GM12878 (cell line): ENCODE measurements around the gene CENPF. TPM values are rescaled to one million over a fixed set of nuclear protein-coding genes. Genes with fewer than 3 reads are reported as not detected.

Experiments
- ATAC-seq: fragments of 200-7000 bp; cut with Tn5 transposase; 3 replicates; pipeline ENCODE4 v1.9.1; 2020; ENCODE audit warnings: mild to moderate bottlenecking, moderate library complexity
- BruUV-seq: library from RNA; stranded (reverse); fragments of 400-500 nt; replicated peaks from 2 replicates; lab custom pipeline; 2021; lab: Mats Ljungman, UMichigan
- CTCF ChIA-PET: fragments of 300-600 bp; sonication (Branson Sonifier 250); formaldehyde crosslinking; extraction: SDS; loops from one replicate; lab custom pipeline; 2021; ENCODE audit warnings: inconsistent platforms; lab: Yijun Ruan, JAX
- POLR2A ChIA-PET: fragments of 350-600 bp; formaldehyde crosslinking; extraction: SDS; loops from one replicate; lab custom pipeline; 2021; ENCODE audit warnings: inconsistent platforms; lab: Charles Lee
- RAD21 ChIA-PET: fragments of 300-600 bp; sonication (Branson Sonifier 250); formaldehyde crosslinking; loops from one replicate; lab custom pipeline; 2023; ENCODE audit warnings: antibody characterized with exemption; ENCODE audit not compliant: unreplicated experiment; lab: Charles Lee
- SMC1A ChIA-PET: fragments of 300-600 bp; sonication (Branson Sonifier 250); formaldehyde crosslinking; loops from one replicate; lab custom pipeline; 2023; ENCODE audit not compliant: unreplicated experiment, uncharacterized antibody; lab: Charles Lee
- DNase-seq: peaks from one replicate; pipeline ENCODE4 v3.0.0-alpha.2; 2011; ENCODE audit warnings: low read depth, low spot score
- FAIRE-seq: peaks from 3 replicates; lab custom pipeline; 2011; peaks lifted over from hg19 to GRCh38; lab: Jason Lieb, UNC
- H2AFZ ChIP-seq: 2 replicates; pipeline ENCODE4 v1.6.0; 2011; ENCODE audit warnings: low read depth, low read length, control low read depth; ENCODE audit not compliant: control insufficient read depth
- H3K27ac ChIP-seq: 2 replicates; pipeline ENCODE4 v1.5.1; 2011; ENCODE audit warnings: control low read depth; ENCODE audit not compliant: control insufficient read depth, insufficient read depth
- H3K27me3 ChIP-seq, 2 experiments: replicated peaks in 1 of 2; 2 replicates each; pipeline versions ENCODE4 v1.6.0 to v1.6.1; 2011; ENCODE audit warnings: low read length in 1 of 2; ENCODE audit not compliant: control insufficient read depth in 2 of 2, insufficient read depth in 2 of 2
- H3K36me3 ChIP-seq, 2 experiments: 2 replicates each; pipeline ENCODE4 v1.5.1; 2011; ENCODE audit warnings: low read length in 1 of 2; ENCODE audit not compliant: control insufficient read depth in 2 of 2, insufficient read depth in 2 of 2
- H3K4me1 ChIP-seq: 2 replicates; pipeline ENCODE4 v1.6.1; 2011; ENCODE audit warnings: mild to moderate bottlenecking, low read length, moderate library complexity, mixed read lengths; ENCODE audit not compliant: control insufficient read depth, insufficient read depth
- H3K4me2 ChIP-seq: 2 replicates; pipeline ENCODE4 v1.6.0; 2011; ENCODE audit warnings: control low read depth; ENCODE audit not compliant: control insufficient read depth, insufficient read depth
- H3K4me3 ChIP-seq: fragments of 200-600 bp; sonication (generic); 2 replicates; pipeline ENCODE4 v1.5.1; 2016
- H3K79me2 ChIP-seq: 2 replicates; pipeline ENCODE4 v1.6.0; 2011; ENCODE audit warnings: low read length; ENCODE audit not compliant: control insufficient read depth, insufficient read depth
- H3K9ac ChIP-seq: 2 replicates; pipeline ENCODE4 v1.8.0; 2011; ENCODE audit warnings: low read length, control low read depth, mixed read lengths; ENCODE audit not compliant: control insufficient read depth, insufficient read depth
- H3K9me3 ChIP-seq: replicated peaks from 3 replicates; pipeline ENCODE4 v1.5.1; 2011; ENCODE audit warnings: mild to moderate bottlenecking, low read length; ENCODE audit not compliant: control insufficient read depth, insufficient read depth
- H4K20me1 ChIP-seq: 2 replicates; pipeline ENCODE4 v1.6.0; 2011; ENCODE audit not compliant: control insufficient read depth, insufficient read depth
- BMI1 ChIP-seq: fragments of 450-650 bp; IDR thresholded peaks from 2 replicates; pipeline ENCODE4 v1.6.1; 2016; ENCODE audit warnings: mild to moderate bottlenecking, moderate library complexity, borderline replicate concordance
- CBFB ChIP-seq: IDR thresholded peaks from 2 replicates; pipeline ENCODE4 v1.6.1; 2016; ENCODE audit warnings: antibody characterized with exemption, low read depth
- CBX3 ChIP-seq: fragments of 200-600 bp; sonication (generic); IDR thresholded peaks from 2 replicates; pipeline ENCODE4 v1.6.1; 2016; ENCODE audit warnings: low read depth, borderline replicate concordance
- CEBPB ChIP-seq, 2 experiments: fragments of 150-350 bp in 1 of 2; IDR thresholded peaks; 2 replicates each; pipeline ENCODE4 v1.6.1; 2012 to 2014; ENCODE audit warnings: low read depth in 2 of 2, low read length in 2 of 2, borderline replicate concordance in 1 of 2, inconsistent platforms in 1 of 2
- E2F8 ChIP-seq: fragments of 450-650 bp; IDR thresholded peaks from 2 replicates; pipeline ENCODE4 v1.6.1; 2018; ENCODE audit warnings: mild to moderate bottlenecking, low read depth, moderate library complexity; ENCODE audit not compliant: partially characterized antibody
- EED ChIP-seq: sonication (generic); IDR thresholded peaks from 2 replicates; pipeline ENCODE4 v1.6.1; 2016; ENCODE audit warnings: antibody characterized with exemption, low read depth
- IKZF2 ChIP-seq, 2 experiments: fragments of 450-650 bp; IDR thresholded peaks; 2 replicates each; pipeline ENCODE4 v1.6.1; 2017; ENCODE audit warnings: mild to moderate bottlenecking in 2 of 2, moderate library complexity in 2 of 2
- LARP7 ChIP-seq: fragments of 450-650 bp; IDR thresholded peaks from 2 replicates; pipeline ENCODE4 v1.6.1; 2017; ENCODE audit warnings: mild to moderate bottlenecking
- NKRF ChIP-seq: fragments of 450-650 bp; conservative IDR thresholded peaks from 2 replicates; pipeline ENCODE4 v1.6.1; 2017; ENCODE audit warnings: mild to moderate bottlenecking, moderate library complexity
- NRF1 ChIP-seq: conservative IDR thresholded peaks from 2 replicates; pipeline ENCODE4 v1.6.1; 2011; ENCODE audit warnings: mild to moderate bottlenecking, low read depth, low read length, improper control_type of control experiment
- PML ChIP-seq: IDR thresholded peaks from 2 replicates; pipeline ENCODE4 v1.6.1; 2012; ENCODE audit warnings: low read length, inconsistent platforms
- POLR2AphosphoS5 ChIP-seq: IDR thresholded peaks from 2 replicates; pipeline ENCODE4 v1.6.1; 2011; ENCODE audit warnings: mild to moderate bottlenecking, low read length, inconsistent platforms
- PRDM15 ChIP-seq: fragments of 450-650 bp; formaldehyde crosslinking; IDR thresholded peaks from 2 replicates; pipeline ENCODE4 v1.4.0; 2020; ENCODE audit warnings: mild to moderate bottlenecking, moderate library complexity
- SIN3A ChIP-seq: IDR thresholded peaks from 2 replicates; pipeline ENCODE4 v1.6.1; 2012; ENCODE audit warnings: low read depth, low read length, improper control_type of control experiment
- SPI1 ChIP-seq: IDR thresholded peaks from 2 replicates; pipeline ENCODE4 v1.6.1; 2011; ENCODE audit warnings: low read depth, mild to moderate bottlenecking, low read length, moderate library complexity, borderline replicate concordance; ENCODE audit not compliant: insufficient read depth
- TCF3 ChIP-seq: IDR thresholded peaks from 2 replicates; pipeline ENCODE4 v1.6.1; 2012; ENCODE audit warnings: low read depth, mild to moderate bottlenecking, low read length, borderline replicate concordance; ENCODE audit not compliant: insufficient read depth
- ZNF274 ChIP-seq: IDR thresholded peaks from one replicate; pipeline ENCODE4 v1.8.0; 2011; ENCODE audit not compliant: insufficient read length, insufficient read depth
- ZZZ3 ChIP-seq: IDR thresholded peaks from 2 replicates; pipeline ENCODE4 v1.6.1; 2011; ENCODE audit warnings: low read depth; ENCODE audit not compliant: control insufficient read depth, insufficient read length
- WGBS: methylation state at CpG from one replicate; pipeline ENCODE4 v1.1.6; 2016; ENCODE audit warnings: low lambda C conversion rate; ENCODE audit not compliant: insufficient replicate concordance, insufficient coverage; ENCODE audit errors: missing lambda C conversion rate; 5-methylcytosine and 5-hydroxymethylcytosine counted together
- in situ Hi-C: fragments of 300-500 bp; cut with MboI; formaldehyde crosslinking; loops from 9 replicates; pipeline ENCODE4 v1.14.3; 2018; ENCODE audit warnings: mixed read lengths
- intact Hi-C: fragments of 100-400 bp; cut with micrococcal nuclease; formaldehyde crosslinking; loops from one replicate; pipeline ENCODE4 v1.14.2; 2022; ENCODE audit not compliant: unreplicated experiment
- polyA plus RNA-seq, 11 experiments: library from polyadenylated mRNA; depleted of rRNA in 4 of 11; unstranded in 6 of 11; stranded (reverse) in 5 of 11; fragments of >200 nt; fragmentation: Nextera tagmentation in 4 of 11; fragmentation: Illumina TruSeq in 1 of 11; extraction: Ambion mirVana in 4 of 11; extraction: Trizol in 1 of 11; gene quantifications; 1 replicate in 1 of 11; 2 replicates in 10 of 11; pipeline versions ENCODE4 v1.2.1 to v1.2.3, GENCODE V29; 2011 to 2016; ENCODE audit warnings: inconsistent platforms in 2 of 11, missing spikeins in 2 of 11, low read depth in 1 of 11
- total RNA-seq, 4 experiments: library from RNA; depleted of rRNA in 3 of 4; stranded (reverse); fragments of >200 nt in 3 of 4; fragmentation: Illumina TruSeq in 1 of 4; extraction: Trizol in 1 of 4; gene quantifications; 2 replicates each; pipeline versions ENCODE4 v1.2.1 to v1.2.3, GENCODE V29; 2013 to 2021

CENPF gene
- total and polyA plus RNA-seq, 10 of the 15 experiments (the other 5 are each of a cell fraction or from before 2014, with no cell fraction given), result 26.0 to 132 (median 70.5) TPM

DNA sequence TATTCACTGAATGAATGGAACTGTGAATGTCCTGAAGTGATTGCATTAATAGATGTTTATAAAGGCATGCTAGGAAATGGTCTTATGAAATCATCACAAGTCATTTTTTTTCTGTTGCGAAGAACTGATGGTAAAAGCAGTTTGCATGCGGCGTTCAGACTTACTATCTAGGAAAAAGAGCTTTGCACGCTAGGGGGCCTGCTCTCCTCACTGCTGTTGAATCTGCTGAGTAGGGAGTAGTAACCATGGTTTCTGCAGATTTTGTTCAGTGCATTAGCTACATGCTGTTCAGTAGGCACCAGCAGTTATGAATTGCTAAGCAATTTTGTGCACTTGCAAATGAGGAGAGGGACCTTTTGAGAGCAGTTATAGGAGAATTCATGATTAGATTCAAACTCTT lies 57.9 kb downstream of the CENPF start:
- Histone ChIP-seq H3K36me3 (peaks cover 11 to 39% of the 10 kb centered on the region in 2 experiments), H3K9me3 (no peaks in the 10 kb centered on the region), H3K4me3 (no peak overlapping the region), H3K79me2 (no peaks in the 10 kb centered on the region), H3K4me2 (no peak overlapping the region), H2AFZ (no peak overlapping the region), H3K27ac (no peak overlapping the region), H3K27me3 (no peaks in the 10 kb centered on the region), H3K9ac (no peak overlapping the region), H4K20me1 (no peaks in the 10 kb centered on the region), H3K4me1 (no peaks in the 10 kb centered on the region)
- in situ Hi-C loops, result no loop called here
- SMC1A ChIA-PET, result interaction anchor here (1.2 kb wide), 1 partner anchor 12 kb away, joined by 4 read pairs; no protein-coding TSS in a partner anchor
- intact Hi-C loops, result no loop called here
- ATAC-seq, result no peak
- no TSS peak for BruUV-seq
- FAIRE-seq, result no peak
- DNase-seq, result no peak
- WGBS, result 100% methylated on average over 4 of the region's 4 CpGs
- RAD21 ChIA-PET, result interaction anchor here (1.3 kb wide), 1 partner anchor 12 kb away, joined by 4 read pairs; no protein-coding TSS in a partner anchor
- no peak for TF ChIP-seq SPI1
- TF ChIP-seq E2F8, result no peak
- no peak for TF ChIP-seq ZZZ3
- TF ChIP-seq CBX3, result no peak
- no peak for TF ChIP-seq NRF1
- TF ChIP-seq CEBPB (IDR thresholded peaks at IDR 0.05; ENCODE audit: borderline replicate concordance in 1 of 2, low read depth in 2 of 2, low read length in 2 of 2), result no peak
- no peak for TF ChIP-seq SIN3A
- no peak for TF ChIP-seq BMI1
- no peak for TF ChIP-seq ZNF274
- TF ChIP-seq EED, result no peak
- no peak for TF ChIP-seq IKZF2 (IDR thresholded peaks at IDR 0.05)
- TF ChIP-seq TCF3, result no peak
- TF ChIP-seq NKRF, result no peak
- no peak for TF ChIP-seq PRDM15 (CRISPR knock-in tag)
- no peak for TF ChIP-seq PML
- no peak for TF ChIP-seq LARP7
- no peak for TF ChIP-seq POLR2AphosphoS5
- TF ChIP-seq CBFB, result no peak
- CTCF ChIA-PET, result no interaction called here
- POLR2A ChIA-PET, result no interaction called here
